ENCODE results near the gene MBD4. TPM values are rescaled to one million over a fixed set of nuclear protein-coding genes. Genes with fewer than 3 reads are reported as not detected.

MBD4 gene
- total RNA-seq, 1 experiment from 2014 or later = 15.7 TPM

GRCh38 chr3:129467932-129468331 is 28.2 kb upstream of the MBD4 start:
- H2AFZ ChIP-seq (ENCODE audit: low read depth, low read length, poor library complexity, severe bottlenecking) = no peak overlapping the region
- no peaks in the 10 kb centered on the region for H3K9me2 ChIP-seq (ENCODE audit: insufficient read depth)
- no peaks in the 10 kb centered on the region for H3K9me3 ChIP-seq (ENCODE audit: control insufficient read depth in 1 of 2, insufficient read depth in 1 of 2, low read depth in 1 of 2, low read length in 2 of 2)
- no peak overlapping the region for H3K9ac ChIP-seq (ENCODE audit: low read length)
- intact Hi-C loops (cut with micrococcal nuclease) = no loop called here
- DNase-seq (ENCODE audit: low read depth, low spot score) (no peak), ATAC-seq (no peak)
- RAD21 ChIA-PET (ENCODE audit: low non-redundant PET in 1 of 2, low total read pairs in 2 of 2, uncharacterized antibody in 2 of 2, unreplicated experiment in 2 of 2) = no interaction called here
- BruUV-seq (replicated peaks) = no TSS peak
- CTCF ChIA-PET = no interaction called here
- no peak overlapping the region for H3K27ac ChIP-seq (ENCODE audit: low read depth, low read length)
- TF ChIP-seq ATF3 (IDR thresholded peaks at IDR 0.05) (no peak), SIN3A (IDR thresholded peaks at IDR 0.05; ENCODE audit: low read depth) (no peak), RAD21 (IDR thresholded peaks at IDR 0.05; ENCODE audit: low read depth) (no peak), SRF (IDR thresholded peaks at IDR 0.05; ENCODE audit: low read depth) (no peak), CBX3 (IDR thresholded peaks at IDR 0.05; ENCODE audit: low read depth) (no peak), CTCF (IDR thresholded peaks at IDR 0.05 in 2 of 3, conservative IDR thresholded peaks at IDR 0.05 in 1 of 3; ENCODE audit: borderline replicate concordance in 1 of 3, insufficient read depth in 1 of 3, low read depth in 2 of 3, low read length in 2 of 3) (no peak), REST (IDR thresholded peaks at IDR 0.05; ENCODE audit: low read depth) (no peak), POLR2A (IDR thresholded peaks at IDR 0.05; ENCODE audit: borderline replicate concordance, extremely low read depth, insufficient read depth, insufficient read length) (no peak), ZFX (IDR thresholded peaks at IDR 0.05) (no peak), EZH2phosphoT487 (IDR thresholded peaks at IDR 0.05; ENCODE audit: borderline replicate concordance) (no peak), EGR1 (IDR thresholded peaks at IDR 0.05; ENCODE audit: low read depth) (no peak), MAX (IDR thresholded peaks at IDR 0.05) (no peak), JUND (IDR thresholded peaks at IDR 0.05) (no peak), FOSL1 (IDR thresholded peaks at IDR 0.05; ENCODE audit: low read depth) (no peak), ZNF274 (IDR thresholded peaks at IDR 0.05; ENCODE audit: low read depth, low read length) (no peak), YY1 (IDR thresholded peaks at IDR 0.05; ENCODE audit: extremely low read depth, insufficient replicate concordance, low read depth, low read length) (no peak)
- no peak overlapping the region for H3K4me3 ChIP-seq (replicated peaks in 1 of 2; ENCODE audit: low read depth in 1 of 2, low read length in 2 of 2)
- H3K27me3 ChIP-seq (ENCODE audit: insufficient read depth, low read length) = no peaks in the 10 kb centered on the region
- no peaks in the 10 kb centered on the region for H3K79me2 ChIP-seq (ENCODE audit: insufficient read depth, low read length)
- no peaks in the 10 kb centered on the region for H3K4me1 ChIP-seq (ENCODE audit: control insufficient read depth in 1 of 2, insufficient read depth in 2 of 2, low read length in 2 of 2)
- H4K20me1 ChIP-seq (ENCODE audit: insufficient read depth) = no peaks in the 10 kb centered on the region
- no peak overlapping the region for H3K4me2 ChIP-seq (ENCODE audit: low read length)
- POLR2A ChIA-PET = no interaction called here
- 0 out of 4 replicates have a peak, but pooled peaks cover 2 to 11% of the 10 kb centered on the region in 2 experiments for H3K36me3 ChIP-seq (ENCODE audit: control insufficient read depth in 1 of 2, insufficient read depth in 2 of 2, low read length in 2 of 2)

All from HCT116 (cell line).